ENCODE results near the gene LAMA5.

The LAMA5 gene

GRCh38 chr20:62371588-62372041 lies 4.5 kb upstream of the LAMA5 start:
- FAIRE-seq (no peak), DNase-seq (ENCODE audit: insufficient read length, low spot score) (no peak)

- FAIRE-seq (no peak), DNase-seq (ENCODE audit: insufficient read length, low spot score) (no peak)
Observed at GRCh38 chr20:62370807-62371587, 3.9 kb upstream of the LAMA5 start.

- no peak for FAIRE-seq
- no peak for DNase-seq (ENCODE audit: insufficient read length, low spot score)
Observed at GRCh38 chr20:62370115-62370806, 3.1 kb upstream of the LAMA5 start.

GRCh38 chr20:62369815-62370114 lies 2.7 kb upstream of the LAMA5 start:
- FAIRE-seq (no peak), DNase-seq (ENCODE audit: insufficient read length, low spot score) (no peak)

- FAIRE-seq (no peak), DNase-seq (ENCODE audit: insufficient read length, low spot score) (no peak)
Observed at GRCh38 chr20:62368976-62369814, 2.1 kb upstream of the LAMA5 start.

GRCh38 chr20:62368392-62368975 lies 1.4 kb upstream of the LAMA5 start:
- no peak for DNase-seq (ENCODE audit: insufficient read length, low spot score)

GRCh38 chr20:62367633-62368391 lies 700 bp upstream of the LAMA5 start:
- DNase-seq (ENCODE audit: insufficient read length, low spot score): no peak
- no peak for FAIRE-seq

More at GRCh38 chr20:62368392-62368975, 1.4 kb upstream of the LAMA5 start:
- no peak for FAIRE-seq

GRCh38 chr20:62366370-62367135 lies 559 bp downstream of the LAMA5 start:
- no peak for FAIRE-seq
- no peak for DNase-seq (ENCODE audit: insufficient read length, low spot score)

GRCh38 chr20:62365814-62366369 lies 1.2 kb downstream of the LAMA5 start:
- no peak for FAIRE-seq
- no peak for DNase-seq (ENCODE audit: insufficient read length, low spot score)

- no peak for DNase-seq (ENCODE audit: insufficient read length, low spot score)
- no peak for FAIRE-seq
Observed at GRCh38 chr20:62364911-62365736, 2.0 kb downstream of the LAMA5 start.

GRCh38 chr20:62363920-62364851 lies 2.9 kb downstream of the LAMA5 start:
- FAIRE-seq: no peak
- no peak for DNase-seq (ENCODE audit: insufficient read length, low spot score)

GRCh38 chr20:62362991-62363919 lies 3.9 kb downstream of the LAMA5 start:
- FAIRE-seq (no peak), DNase-seq (ENCODE audit: insufficient read length, low spot score) (no peak)

GRCh38 chr20:62362590-62362940 lies 4.5 kb downstream of the LAMA5 start:
- FAIRE-seq (no peak), DNase-seq (ENCODE audit: insufficient read length, low spot score) (no peak)

GRCh38 chr20:62361799-62362589 lies 5.1 kb downstream of the LAMA5 start:
- FAIRE-seq: no peak

More at GRCh38 chr20:62361799-62362589, 5.1 kb downstream of the LAMA5 start:
- no peak for DNase-seq (ENCODE audit: insufficient read length, low spot score)
